ENCODE data around the gene AFG1L.

- TF ChIP-seq NR2F2 (IDR thresholded peaks at IDR 0.05), result no peak
- no peak for TF ChIP-seq MAX (IDR thresholded peaks at IDR 0.05)
Observed at GRCh38 chr6:108555399-108556052, 260.7 kb downstream of the AFG1L start.

Data from liver (tissue), 2 donors.